SK-N-SH treated with all-trans-retinoic acid at 6 μM for 48 hours (cell line): ENCODE data around the gene GPR155.

Experiments used
- ARNTL ChIP-seq: fragments of 450-650 bp; formaldehyde crosslinking; IDR thresholded peaks from 2 replicates; pipeline ENCODE4 v1.5.0; 2020; ENCODE audit warnings: low read depth, mild to moderate bottlenecking, moderate library complexity, borderline replicate concordance
- GLIS3 ChIP-seq: fragments of 250-450 bp; sonication (Bioruptor Pico); IDR thresholded peaks from 2 replicates; pipeline ENCODE4 v1.5.0; 2020; ENCODE audit warnings: mild to moderate bottlenecking, moderate library complexity
- TCF4 ChIP-seq: fragments of 250-450 bp; sonication (Bioruptor Pico); IDR thresholded peaks from 2 replicates; pipeline ENCODE4 v1.8.0; 2021; ENCODE audit warnings: mild to moderate bottlenecking, moderate library complexity, borderline replicate concordance

DNA sequence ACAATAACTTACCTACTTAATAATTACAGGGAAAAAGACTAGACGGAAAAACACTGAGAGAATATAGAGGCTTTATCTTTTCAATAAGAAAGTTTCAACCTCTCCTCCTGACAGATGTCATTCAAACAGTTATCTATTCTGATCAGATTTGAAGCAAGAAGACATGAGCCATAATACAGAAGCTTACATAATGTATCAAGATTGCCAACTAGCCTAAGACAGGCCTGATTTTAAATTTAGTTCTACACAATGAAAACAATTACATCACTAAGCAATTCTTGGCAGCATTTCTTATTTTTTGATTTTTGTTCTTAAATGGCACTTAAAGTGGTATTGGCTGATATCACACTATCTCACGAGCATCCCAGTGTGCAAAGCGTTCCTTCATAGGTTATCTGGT is 41.6 kb downstream of the GPR155 start:
- no peak for TF ChIP-seq TCF4
- TF ChIP-seq ARNTL (CRISPR knock-in tag) = no peak
- no peak for TF ChIP-seq GLIS3 (CRISPR knock-in tag)
